GM21390 (cell line): ENCODE data around the gene RBFOX2.
"Not testable (repeated sequence)": the region's sequence is repeated elsewhere in the genome, so short reads cannot be mapped to it uniquely, and the experiment has no call there.

ENCODE experiments used
- ATAC-seq: cut with Tn5 transposase; IDR thresholded peaks from one replicate; pipeline ENCODE4 v1.9.1; 2021; ENCODE audit not compliant: unreplicated experiment

Gene RBFOX2

GRCh38 chr22:35837101-35837727 is 191.4 kb downstream of the RBFOX2 start:
- ATAC-seq: no peak

DNA sequence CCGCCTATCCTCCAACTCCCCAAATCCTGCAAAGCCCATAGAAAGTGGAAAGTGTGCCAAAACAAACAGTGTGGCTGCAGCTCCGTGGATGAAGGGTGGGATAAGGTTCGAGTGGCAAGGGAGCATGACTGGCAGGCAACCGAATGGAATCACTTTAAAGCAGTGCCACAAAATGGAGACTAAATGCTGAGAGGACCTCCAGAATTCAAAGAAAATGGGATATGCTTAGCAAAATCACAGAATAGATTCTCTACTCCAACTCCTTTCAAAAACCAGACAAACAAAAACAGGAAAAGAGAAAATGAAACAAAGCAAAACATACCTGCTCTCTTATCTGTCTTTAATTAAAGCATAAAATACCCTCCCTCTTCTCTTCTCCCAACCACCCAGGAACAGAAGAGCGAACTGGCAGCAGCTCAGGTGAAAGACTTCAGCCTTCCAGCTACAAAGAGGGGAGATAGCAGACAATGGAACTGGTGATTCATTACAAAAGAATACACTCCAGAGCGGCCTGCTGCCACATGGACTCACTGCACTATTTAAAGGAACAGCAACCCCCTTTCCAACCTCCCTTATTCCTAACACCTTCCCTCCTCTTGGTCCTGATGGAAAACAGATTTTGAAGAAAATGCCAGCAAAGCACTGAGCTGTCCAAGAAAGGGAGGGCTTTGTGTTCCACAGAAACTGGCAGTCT is 192.5 kb downstream of the RBFOX2 start:
- no peak for ATAC-seq

GRCh38 chr22:35835267-35835997 is 193.2 kb downstream of the RBFOX2 start:
- no peak for ATAC-seq

- ATAC-seq: no peak
Measured at GRCh38 chr22:35834061-35834460, 194.6 kb downstream of the RBFOX2 start.

DNA sequence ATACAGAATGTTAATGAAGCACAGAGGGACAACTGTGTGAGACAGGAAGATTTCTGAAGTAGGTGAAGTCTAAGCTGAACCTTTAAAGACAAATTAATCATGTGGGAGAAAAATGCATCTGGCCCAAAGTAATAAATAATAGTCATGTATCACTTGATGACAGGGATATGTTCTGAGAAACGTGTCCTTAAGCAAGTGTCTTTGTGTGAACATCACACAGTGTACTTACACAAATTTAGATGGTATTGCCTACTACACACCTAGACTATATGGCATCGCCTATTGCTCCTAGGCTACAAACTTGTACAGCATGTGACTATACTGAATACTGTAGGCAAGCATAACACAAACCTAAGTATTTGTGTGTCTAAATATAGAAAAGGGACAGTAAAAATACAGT is 198.3 kb downstream of the RBFOX2 start:
- no peak for ATAC-seq

GRCh38 chr22:35824256-35824655 is 204.4 kb downstream of the RBFOX2 start:
- no peak for ATAC-seq

GRCh38 chr22:35821654-35822053 is 207.0 kb downstream of the RBFOX2 start:
- ATAC-seq: no peak

GRCh38 chr22:35819421-35819820 is 209.2 kb downstream of the RBFOX2 start:
- ATAC-seq: no peak

- no peak for ATAC-seq
Measured at GRCh38 chr22:35818897-35819296, 209.7 kb downstream of the RBFOX2 start.

- ATAC-seq: no peak
Measured at GRCh38 chr22:35812600-35812999, 216.0 kb downstream of the RBFOX2 start.

- ATAC-seq: no peak
Measured at GRCh38 chr22:35811670-35812069, 217.0 kb downstream of the RBFOX2 start.

- no peak for ATAC-seq
Measured at GRCh38 chr22:35809816-35810215, 218.8 kb downstream of the RBFOX2 start.

DNA sequence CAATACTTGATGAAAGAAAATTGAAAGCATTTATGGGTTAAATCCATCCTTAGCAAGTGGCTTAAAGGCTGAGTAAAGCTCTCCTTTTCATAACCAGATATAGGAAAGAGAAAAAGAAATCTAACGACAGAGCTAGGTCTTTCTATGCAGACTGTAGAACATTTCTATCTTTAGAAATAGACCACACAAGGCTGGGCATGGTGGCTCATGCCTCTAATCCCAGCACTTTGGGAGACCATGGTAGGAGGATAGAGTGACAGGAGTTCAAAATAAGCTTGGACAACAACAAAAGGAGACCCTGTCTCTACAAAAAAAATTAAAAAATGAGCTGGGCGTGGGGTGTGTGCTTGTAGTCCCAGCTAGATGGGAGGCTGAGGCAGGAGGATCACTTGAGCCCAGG is 220.2 kb downstream of the RBFOX2 start:
- ATAC-seq: no peak

DNA sequence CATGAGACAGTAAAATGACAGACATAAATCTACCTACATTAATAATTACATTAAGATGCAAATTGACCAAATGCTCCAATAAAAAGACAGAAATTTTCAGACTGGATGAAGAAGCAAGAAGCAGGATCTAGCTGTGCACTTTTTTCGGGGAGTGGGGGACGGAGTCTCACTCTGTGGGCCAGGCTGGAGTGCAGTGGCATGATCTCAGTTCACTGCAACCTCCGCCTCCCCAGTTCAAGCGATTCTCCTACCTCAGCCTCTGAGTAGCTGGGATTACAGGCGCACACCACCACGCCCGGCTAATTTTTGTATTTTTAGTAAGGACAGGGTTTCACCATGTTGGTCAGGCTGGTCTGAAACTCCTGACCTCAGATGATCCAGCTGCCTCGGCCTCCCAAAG is 222.0 kb downstream of the RBFOX2 start:
- not testable (repeated sequence) for ATAC-seq

GRCh38 chr22:35805466-35805865 is 223.2 kb downstream of the RBFOX2 start:
- ATAC-seq: no peak

- ATAC-seq: no peak
Measured at GRCh38 chr22:35804421-35804820, 224.2 kb downstream of the RBFOX2 start.

DNA sequence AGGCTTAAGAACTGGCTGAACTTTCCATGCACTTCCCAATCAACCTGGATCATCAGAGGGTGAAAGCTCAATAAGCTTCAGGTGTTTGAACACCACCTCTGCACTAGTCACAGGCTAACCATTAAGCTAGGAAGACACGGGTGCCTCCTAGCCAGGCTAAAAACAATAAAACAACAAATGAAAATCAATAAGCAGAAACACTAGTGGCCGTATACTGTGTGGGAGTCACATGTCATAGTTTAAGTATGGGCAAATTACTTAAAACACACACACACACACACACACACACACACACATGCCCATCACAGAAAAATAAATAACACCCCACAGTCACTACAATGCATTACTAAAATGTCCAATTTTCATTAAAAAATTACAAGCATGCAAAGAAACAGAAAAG is 225.7 kb downstream of the RBFOX2 start:
- ATAC-seq: no peak

- not testable (repeated sequence) for ATAC-seq
Measured at GRCh38 chr22:35801301-35801700, 227.3 kb downstream of the RBFOX2 start.

- no peak for ATAC-seq
Measured at GRCh38 chr22:35799150-35799549, 229.5 kb downstream of the RBFOX2 start.

GRCh38 chr22:35797411-35797810 is 231.2 kb downstream of the RBFOX2 start:
- ATAC-seq: no peak

DNA sequence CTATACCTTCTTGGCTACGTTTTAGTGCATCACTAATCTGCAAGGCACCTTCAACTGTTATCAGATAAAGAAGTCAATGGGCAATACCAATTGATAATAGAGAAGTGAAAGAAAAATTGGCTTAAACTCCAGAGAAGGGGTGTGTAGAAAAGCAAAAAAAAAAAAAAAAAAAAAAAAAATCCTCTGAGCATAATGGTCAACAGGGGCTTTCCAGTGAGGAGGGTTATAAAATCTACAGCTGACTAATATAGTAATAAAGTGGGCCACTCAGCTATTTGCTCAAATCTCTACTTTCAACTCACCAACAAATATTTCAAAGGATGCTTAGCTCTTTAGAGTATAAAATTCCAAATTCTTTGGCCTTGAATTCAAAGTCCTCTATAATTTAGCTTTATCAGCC is 233.1 kb downstream of the RBFOX2 start:
- ATAC-seq: no peak

- no peak for ATAC-seq
Measured at GRCh38 chr22:35792506-35792905, 236.1 kb downstream of the RBFOX2 start.
